GM08714 (cell line): ENCODE data around the gene CLUH.
"Not testable (repeated sequence)": the region's sequence is repeated elsewhere in the genome, so short reads cannot be mapped to it uniquely, and the experiment has no call there.

Experiments used
- H3K4me3 ChIP-seq: fragments of 200-500 bp; sonication (Bioruptor generic); 2 replicates; pipeline ENCODE4 v1.5.1; 2014; ENCODE audit warnings: mild to moderate bottlenecking, low read length, inconsistent platforms
- ZNF274 ChIP-seq: IDR thresholded peaks from 2 replicates; pipeline ENCODE4 v1.6.1; 2012; ENCODE audit warnings: mild to moderate bottlenecking, low read depth, low read length

CLUH gene

DNA sequence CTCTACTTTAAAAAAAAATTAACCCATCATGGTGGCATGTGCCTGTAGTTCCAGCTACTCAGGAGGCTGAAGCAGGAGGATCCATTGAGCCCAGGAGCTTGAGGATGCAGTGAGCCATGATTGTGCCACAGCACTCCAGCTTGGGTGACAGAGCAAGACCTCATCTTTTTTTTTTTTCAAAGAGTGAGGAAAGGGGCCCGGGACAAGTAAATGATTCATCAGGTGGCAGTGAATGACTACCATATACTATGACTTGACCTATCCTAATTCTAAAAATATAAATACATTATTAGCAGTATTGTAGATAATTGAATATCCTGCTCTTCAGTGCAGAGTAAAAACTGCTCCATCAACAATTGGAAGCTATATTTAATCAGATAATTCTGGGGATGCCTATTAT lies 55.3 kb downstream of the CLUH start:
- TF ChIP-seq ZNF274, result no peak
- no peak overlapping the region for H3K4me3 ChIP-seq

GRCh38 chr17:2655546-2655945 lies 56.0 kb downstream of the CLUH start:
- no peak overlapping the region for H3K4me3 ChIP-seq
- no peak for TF ChIP-seq ZNF274

DNA sequence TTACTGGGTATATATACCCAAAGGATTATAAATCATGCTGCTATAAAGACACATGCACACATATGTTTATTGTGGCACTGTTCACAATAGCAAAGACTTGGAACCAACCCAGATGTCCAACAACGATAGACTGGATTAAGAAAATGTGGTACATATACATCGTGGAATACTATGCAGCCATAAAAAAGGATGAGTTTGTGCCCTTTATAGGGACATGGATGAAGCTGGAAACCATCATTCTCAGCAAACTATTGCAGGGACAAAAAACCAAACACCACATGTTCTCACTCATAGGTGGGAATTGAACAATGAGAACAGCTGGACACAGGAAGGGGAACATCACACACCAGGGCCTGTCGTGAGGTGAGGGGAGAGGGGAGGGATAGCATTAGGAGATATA lies 58.7 kb downstream of the CLUH start:
- not testable (repeated sequence) for H3K4me3 ChIP-seq

DNA sequence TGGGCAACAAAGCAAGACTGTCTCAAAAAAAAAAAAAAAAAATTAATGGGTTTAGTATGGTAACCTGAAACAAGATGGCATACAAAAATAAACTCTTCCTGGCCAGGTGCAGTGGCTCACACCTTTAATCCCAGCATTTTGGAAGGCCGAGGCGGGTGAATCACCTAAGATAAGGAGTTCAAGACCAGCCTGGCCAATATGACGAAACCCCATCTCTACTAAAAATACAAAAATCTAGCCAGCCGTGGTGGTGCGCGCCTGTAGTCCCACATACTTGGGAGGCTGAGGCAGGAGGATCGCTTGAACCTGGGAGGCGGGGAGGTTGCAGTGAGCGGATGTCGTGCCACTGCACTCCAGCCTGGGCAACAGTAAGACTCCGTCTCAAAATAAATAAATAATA lies 62.4 kb downstream of the CLUH start:
- H3K4me3 ChIP-seq, result no peak overlapping the region
- TF ChIP-seq ZNF274, result no peak

DNA sequence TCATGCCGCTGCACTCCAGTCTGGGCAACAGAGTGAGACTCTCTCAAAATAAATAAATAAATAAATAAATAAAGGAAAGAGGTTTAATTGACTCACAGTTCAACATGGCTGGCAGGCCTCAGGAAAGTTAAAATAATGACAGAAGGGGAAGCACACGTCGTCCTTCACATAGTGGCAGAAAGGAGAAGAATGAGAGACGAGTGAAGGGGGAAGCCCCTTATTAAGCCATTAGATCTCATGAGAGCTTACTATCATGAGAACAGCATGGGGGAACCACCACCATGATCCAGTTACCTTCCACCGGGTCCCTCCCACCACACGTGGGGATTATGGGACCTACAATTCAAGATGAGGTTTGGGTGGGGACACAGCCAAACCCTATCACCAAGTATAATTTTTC lies 63.6 kb downstream of the CLUH start:
- TF ChIP-seq ZNF274, result no peak
- H3K4me3 ChIP-seq, result no peak overlapping the region

DNA sequence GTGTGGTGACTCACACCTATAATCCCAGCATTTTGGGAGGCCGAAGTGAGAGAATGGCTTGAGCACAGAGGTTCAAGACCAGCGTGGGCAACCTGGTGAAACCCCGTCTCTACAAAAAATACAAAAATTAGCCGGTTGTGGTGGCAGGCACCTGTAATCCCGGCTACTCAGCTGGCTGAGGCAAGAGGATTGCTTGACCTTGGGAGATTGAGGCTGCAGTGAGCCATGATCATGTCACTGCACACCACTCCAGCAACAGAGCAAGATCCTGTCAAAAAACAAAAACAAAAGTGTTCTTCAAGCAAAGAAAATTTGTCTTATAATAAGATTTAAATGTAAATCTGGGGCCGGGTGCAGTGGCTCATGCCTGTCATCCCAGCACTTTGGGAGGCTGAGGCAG lies 66.6 kb downstream of the CLUH start:
- no peak overlapping the region for H3K4me3 ChIP-seq
- TF ChIP-seq ZNF274, result no peak
